ENCODE data around the gene RPS6KA1. TPM values are rescaled to one million over a fixed set of nuclear protein-coding genes. Genes with fewer than 3 reads are reported as not detected.

Gene RPS6KA1
- total and polyA plus RNA-seq, 2 donors (not counting 1 experiment from before 2014, with no cell fraction given), result 0.64 to 1.7 TPM

- no peaks in the 10 kb centered on the region for H3K9me3 ChIP-seq (ENCODE audit: control insufficient read depth, insufficient read depth, low read depth, low read length)
- H3K27ac ChIP-seq (ENCODE audit: insufficient read depth, low read length), result no peak overlapping the region
- H3K4me2 ChIP-seq (ENCODE audit: extremely low read depth, insufficient read depth, low read length), result no peak overlapping the region
- no peaks in the 10 kb centered on the region for H4K20me1 ChIP-seq (ENCODE audit: control insufficient read depth, extremely low read depth, insufficient read depth, low read length)
- no peak for DNase-seq (ENCODE audit: low read depth in 2 of 2)
- H3K27me3 ChIP-seq (ENCODE audit: control insufficient read depth, insufficient read depth, low read length), result no peaks in the 10 kb centered on the region
- no peak overlapping the region for H3K4me3 ChIP-seq (replicated peaks in 1 of 4; ENCODE audit: control extremely low read depth in 1 of 4, insufficient read depth in 1 of 4, low read depth in 3 of 4, low read length in 4 of 4)
- no peak overlapping the region for H2AFZ ChIP-seq (ENCODE audit: low read length)
- TF ChIP-seq EZH2 (IDR thresholded peaks at IDR 0.05; ENCODE audit: low read length, missing control alignments), result no peak
- TF ChIP-seq, protein P1, sequence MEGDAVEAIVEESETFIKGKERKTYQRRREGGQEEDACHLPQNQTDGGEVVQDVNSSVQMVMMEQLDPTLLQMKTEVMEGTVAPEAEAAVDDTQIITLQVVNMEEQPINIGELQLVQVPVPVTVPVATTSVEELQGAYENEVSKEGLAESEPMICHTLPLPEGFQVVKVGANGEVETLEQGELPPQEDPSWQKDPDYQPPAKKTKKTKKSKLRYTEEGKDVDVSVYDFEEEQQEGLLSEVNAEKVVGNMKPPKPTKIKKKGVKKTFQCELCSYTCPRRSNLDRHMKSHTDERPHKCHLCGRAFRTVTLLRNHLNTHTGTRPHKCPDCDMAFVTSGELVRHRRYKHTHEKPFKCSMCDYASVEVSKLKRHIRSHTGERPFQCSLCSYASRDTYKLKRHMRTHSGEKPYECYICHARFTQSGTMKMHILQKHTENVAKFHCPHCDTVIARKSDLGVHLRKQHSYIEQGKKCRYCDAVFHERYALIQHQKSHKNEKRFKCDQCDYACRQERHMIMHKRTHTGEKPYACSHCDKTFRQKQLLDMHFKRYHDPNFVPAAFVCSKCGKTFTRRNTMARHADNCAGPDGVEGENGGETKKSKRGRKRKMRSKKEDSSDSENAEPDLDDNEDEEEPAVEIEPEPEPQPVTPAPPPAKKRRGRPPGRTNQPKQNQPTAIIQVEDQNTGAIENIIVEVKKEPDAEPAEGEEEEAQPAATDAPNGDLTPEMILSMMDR (conservative IDR thresholded peaks at IDR 0.05 in 1 of 2, IDR thresholded peaks at IDR 0.05 in 1 of 2; ENCODE audit: low read depth in 1 of 2, low read length in 2 of 2), result no peak
- no peaks in the 10 kb centered on the region for H3K36me3 ChIP-seq (ENCODE audit: control insufficient read depth, insufficient read depth, low read length)
- no peak overlapping the region for H3K9ac ChIP-seq (ENCODE audit: insufficient read depth, low read length)
- H3K4me1 ChIP-seq (ENCODE audit: control insufficient read depth, extremely low read depth, insufficient read depth, low read length), result no peaks in the 10 kb centered on the region
- no peaks in the 10 kb centered on the region for H3K79me2 ChIP-seq (ENCODE audit: control insufficient read depth, insufficient read depth, low read length)
Measured at GRCh38 chr1:26539722-26540121, 10.2 kb downstream of the RPS6KA1 start.

DNA sequence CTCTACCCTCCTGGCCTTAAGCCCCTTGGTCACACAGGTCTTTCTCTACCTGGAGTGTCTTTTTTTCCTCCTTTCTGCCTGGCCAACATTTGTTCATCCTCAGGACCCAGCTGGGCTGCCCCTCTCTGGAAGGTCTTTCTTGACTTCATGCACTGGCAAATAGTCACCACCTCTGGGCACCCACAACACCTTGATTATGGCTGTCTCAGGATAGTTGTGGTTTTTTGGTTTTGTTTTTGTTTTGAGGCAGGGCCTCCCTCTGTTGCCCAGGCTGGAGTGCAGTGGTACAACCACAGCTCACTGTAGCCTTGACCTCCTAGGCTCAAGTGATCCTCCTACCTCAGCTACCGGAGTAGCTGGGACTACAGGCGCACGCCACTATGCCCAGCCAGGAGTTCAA is 10.8 kb downstream of the RPS6KA1 start:
- no peak for DNase-seq (ENCODE audit: low read depth in 2 of 2)
- Histone ChIP-seq H3K9me3 (ENCODE audit: control insufficient read depth, insufficient read depth, low read depth, low read length) (no peaks in the 10 kb centered on the region), H3K79me2 (ENCODE audit: control insufficient read depth, insufficient read depth, low read length) (no peaks in the 10 kb centered on the region), H3K4me3 (replicated peaks in 1 of 4; ENCODE audit: control extremely low read depth in 1 of 4, insufficient read depth in 1 of 4, low read depth in 3 of 4, low read length in 4 of 4) (no peak overlapping the region), H3K36me3 (ENCODE audit: control insufficient read depth, insufficient read depth, low read length) (no peaks in the 10 kb centered on the region), H3K27me3 (ENCODE audit: control insufficient read depth, insufficient read depth, low read length) (no peaks in the 10 kb centered on the region), H2AFZ (ENCODE audit: low read length) (no peak overlapping the region), H3K9ac (ENCODE audit: insufficient read depth, low read length) (no peak overlapping the region), H4K20me1 (ENCODE audit: control insufficient read depth, extremely low read depth, insufficient read depth, low read length) (no peaks in the 10 kb centered on the region), H3K4me2 (ENCODE audit: extremely low read depth, insufficient read depth, low read length) (no peak overlapping the region), H3K27ac (ENCODE audit: insufficient read depth, low read length) (no peak overlapping the region), H3K4me1 (ENCODE audit: control insufficient read depth, extremely low read depth, insufficient read depth, low read length) (no peaks in the 10 kb centered on the region)
- TF ChIP-seq, protein P1 (conservative IDR thresholded peaks at IDR 0.05 in 1 of 2, IDR thresholded peaks at IDR 0.05 in 1 of 2; ENCODE audit: low read depth in 1 of 2, low read length in 2 of 2), result no peak
- TF ChIP-seq EZH2 (IDR thresholded peaks at IDR 0.05; ENCODE audit: low read length, missing control alignments), result no peak

GRCh38 chr1:26541431-26541815 is 11.9 kb downstream of the RPS6KA1 start:
- Histone ChIP-seq H4K20me1 (ENCODE audit: control insufficient read depth, extremely low read depth, insufficient read depth, low read length) (no peaks in the 10 kb centered on the region), H3K9me3 (ENCODE audit: control insufficient read depth, insufficient read depth, low read depth, low read length) (no peaks in the 10 kb centered on the region), H3K4me3 (replicated peaks in 1 of 4; ENCODE audit: control extremely low read depth in 1 of 4, insufficient read depth in 1 of 4, low read depth in 3 of 4, low read length in 4 of 4) (no peak overlapping the region), H3K27ac (ENCODE audit: insufficient read depth, low read length) (no peak overlapping the region), H3K79me2 (ENCODE audit: control insufficient read depth, insufficient read depth, low read length) (no peaks in the 10 kb centered on the region), H2AFZ (ENCODE audit: low read length) (no peak overlapping the region), H3K27me3 (ENCODE audit: control insufficient read depth, insufficient read depth, low read length) (no peaks in the 10 kb centered on the region), H3K4me2 (ENCODE audit: extremely low read depth, insufficient read depth, low read length) (no peak overlapping the region), H3K9ac (ENCODE audit: insufficient read depth, low read length) (no peak overlapping the region), H3K4me1 (ENCODE audit: control insufficient read depth, extremely low read depth, insufficient read depth, low read length) (no peaks in the 10 kb centered on the region), H3K36me3 (ENCODE audit: control insufficient read depth, insufficient read depth, low read length) (no peaks in the 10 kb centered on the region)
- no peak for DNase-seq (ENCODE audit: low read depth in 2 of 2)
- TF ChIP-seq, protein P1 (conservative IDR thresholded peaks at IDR 0.05 in 1 of 2, IDR thresholded peaks at IDR 0.05 in 1 of 2; ENCODE audit: low read depth in 1 of 2, low read length in 2 of 2), result no peak
- TF ChIP-seq EZH2 (IDR thresholded peaks at IDR 0.05; ENCODE audit: low read length, missing control alignments), result no peak
